Erythroblast (primary cell): Measurements from ENCODE around the gene ADH5.
"Not testable (repeated sequence)": the region's sequence is repeated elsewhere in the genome, so short reads cannot be mapped to it uniquely, and the experiment has no call there.

Experiments used
- DNase-seq, 2 experiments: peaks; one replicate each; lab custom pipeline; 2025; lab: John Stamatoyannopoulos, UW
- GATA1 ChIP-seq: IDR thresholded peaks from 2 replicates; pipeline ENCODE4 v1.6.1; 2011; ENCODE audit warnings: low read depth, mild to moderate bottlenecking, control low read depth, low read length, moderate library complexity
- POLR2A ChIP-seq: IDR thresholded peaks from 2 replicates; pipeline ENCODE4 v1.6.1; 2011; ENCODE audit warnings: mild to moderate bottlenecking, low read length

ADH5 gene

GRCh38 chr4:99088481-99089365 is at the start of gene ADH5:
ADH5 (minus strand) TSS chr4:99088788; CDS start chr4:99088700, 88 bp downstream.
- peak; percentile 94 to 95 for DNase-seq
- TF ChIP-seq POLR2A (peak; percentile 91), GATA1 (no peak)

GRCh38 chr4:99136329-99136728 is 47.7 kb upstream of the ADH5 start:
- TF ChIP-seq POLR2A (no peak), GATA1 (no peak)

GRCh38 chr4:99135541-99136162 is 47.1 kb upstream of the ADH5 start:
- DNase-seq, result no peak
- TF ChIP-seq GATA1 (no peak), POLR2A (no peak)

More at GRCh38 chr4:99136329-99136728, 47.7 kb upstream of the ADH5 start:
- DNase-seq, result no peak

DNA sequence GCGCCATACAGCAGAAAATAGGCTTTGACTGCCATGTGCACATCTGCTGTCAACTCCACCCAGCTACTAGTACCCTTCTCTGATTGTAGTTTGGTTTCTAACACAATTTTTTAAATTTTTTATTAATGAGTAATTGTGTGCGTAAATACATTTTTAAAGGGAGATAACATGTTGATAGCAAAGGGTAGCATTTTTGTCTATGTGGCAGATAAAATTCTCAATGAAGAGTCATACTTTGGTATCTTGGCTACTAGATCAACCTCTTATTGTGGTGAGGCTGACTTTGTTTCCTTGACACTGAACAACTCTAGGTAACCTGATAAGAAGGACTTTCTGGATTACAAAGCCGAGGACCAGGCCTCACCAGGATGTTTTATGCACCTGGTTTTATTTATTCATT is 46.0 kb upstream of the ADH5 start:
- no peak for DNase-seq
- TF ChIP-seq GATA1 (no peak), POLR2A (no peak)

DNA sequence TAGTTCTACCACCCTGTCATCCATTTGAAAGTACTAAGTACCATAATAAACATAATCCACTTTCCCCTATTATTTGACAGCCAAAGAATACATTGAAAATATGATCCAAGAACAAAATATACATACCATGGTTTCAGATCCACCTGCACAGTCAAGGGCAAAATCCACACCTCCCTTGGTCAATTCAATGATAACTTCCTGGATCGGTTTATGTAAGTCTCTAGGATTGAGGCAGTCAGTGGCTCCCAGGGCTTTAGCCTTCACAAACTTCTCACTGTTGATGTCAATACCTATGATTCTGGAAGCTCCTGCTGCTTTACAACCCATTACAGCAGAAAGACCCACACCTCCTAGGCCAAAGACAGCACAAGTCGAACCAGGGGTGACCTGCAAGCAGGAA is 42.8 kb upstream of the ADH5 start:
- no peak for DNase-seq
- TF ChIP-seq POLR2A, result no peak
- no peak for TF ChIP-seq GATA1

- no peak for TF ChIP-seq GATA1
- no peak for TF ChIP-seq POLR2A
- no peak for DNase-seq
Measured at GRCh38 chr4:99126376-99126775, 37.8 kb upstream of the ADH5 start.

- TF ChIP-seq POLR2A (no peak), GATA1 (no peak)
Measured at GRCh38 chr4:99121008-99121407, 32.4 kb upstream of the ADH5 start.

GRCh38 chr4:99120501-99120900 is 31.9 kb upstream of the ADH5 start:
- TF ChIP-seq GATA1 (no peak), POLR2A (no peak)
- DNase-seq, result no peak

More at GRCh38 chr4:99121008-99121407, 32.4 kb upstream of the ADH5 start:
- DNase-seq, result no peak

- TF ChIP-seq POLR2A (no peak), GATA1 (no peak)
- peak in 1 of 2 experiments; percentile 16 for DNase-seq
Measured at GRCh38 chr4:99117876-99118693, 29.5 kb upstream of the ADH5 start.

- DNase-seq, result not testable (repeated sequence)
Measured at GRCh38 chr4:99117122-99117841, 28.7 kb upstream of the ADH5 start.

GRCh38 chr4:99109286-99109685 is 20.7 kb upstream of the ADH5 start:
- DNase-seq, result not testable (repeated sequence)

DNA sequence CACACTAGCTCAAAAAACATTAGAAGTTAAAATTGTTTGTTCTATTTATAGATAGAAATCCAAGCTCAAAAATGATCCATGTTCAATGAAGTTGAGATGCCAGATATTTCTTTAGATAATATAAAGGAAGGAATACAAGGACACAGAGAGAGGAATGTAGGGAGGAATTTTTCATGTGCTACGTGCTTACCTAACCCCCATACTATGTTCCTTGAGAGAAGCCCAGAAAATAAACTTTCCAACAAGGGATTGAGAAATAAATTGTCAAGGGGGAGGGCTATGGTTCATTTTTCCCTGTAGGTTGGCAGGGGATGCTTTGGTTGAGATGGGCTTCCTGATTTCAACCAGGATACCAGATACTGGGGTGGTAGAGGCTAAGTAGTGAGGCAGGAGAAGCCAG is 15.6 kb upstream of the ADH5 start:
- TF ChIP-seq POLR2A (no peak), GATA1 (no peak)
- DNase-seq, result no peak

GRCh38 chr4:99103166-99103565 is 14.6 kb upstream of the ADH5 start:
- no peak for TF ChIP-seq GATA1
- no peak for TF ChIP-seq POLR2A
- DNase-seq, result no peak

DNA sequence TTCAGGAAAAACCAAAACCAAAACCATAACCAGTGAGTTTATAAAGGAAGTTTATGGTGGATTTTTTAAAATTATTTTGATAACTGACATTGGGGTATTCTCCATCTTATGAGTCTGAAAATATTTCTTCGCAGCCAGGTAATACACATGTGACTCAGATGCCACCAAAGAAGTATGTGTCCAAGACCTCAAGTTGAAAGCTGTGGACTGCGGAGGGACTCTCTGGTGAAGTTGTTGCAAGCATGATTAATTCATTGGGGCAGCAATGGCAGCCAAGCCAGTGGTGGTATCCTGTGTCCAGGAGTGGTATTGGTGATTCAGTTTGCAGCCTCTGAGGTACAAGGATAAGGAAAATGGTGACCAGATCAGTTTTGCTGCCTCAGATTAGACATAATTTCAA is 14.0 kb upstream of the ADH5 start:
- TF ChIP-seq GATA1, result no peak
- no peak for TF ChIP-seq POLR2A
- DNase-seq, result no peak
